Adrenal gland (tissue), 5 donors: ENCODE data around the gene PKN1.

ENCODE experiments used
- CTCF ChIP-seq, 6 experiments: fragments of 450-650 bp in 4 of 6; fragments of 200-600 bp in 2 of 6; sonication (generic) in 1 of 6; IDR thresholded peaks; 1 replicate in 5 of 6; 2 replicates in 1 of 6; pipeline versions ENCODE4 v1.5.1 to v1.8.0; 2016 to 2021; ENCODE audit warnings: antibody characterized with exemption in 6 of 6, mild to moderate bottlenecking in 2 of 6, moderate library complexity in 1 of 6
- POLR2A ChIP-seq, 2 donors: fragments of 450-650 bp; IDR thresholded peaks; one replicate each; pipeline ENCODE4 v1.6.1; 2017; ENCODE audit warnings: antibody characterized with exemption in 2 of 2, mild to moderate bottlenecking in 2 of 2, moderate library complexity in 1 of 2
- donor health status: DM: no; HTN: no; CAD: no.

GRCh38 chr19:14494910-14495671 is 62.0 kb downstream of the PKN1 start:
- TF ChIP-seq CTCF (IDR thresholded peaks at IDR 0.05) (no peak), POLR2A (IDR thresholded peaks at IDR 0.05) (no peak)
